ENCODE results near the gene RBM46.

The RBM46 gene

GRCh38 chr4:154740462-154740861 lies 40.6 kb upstream of the RBM46 start:
- no peak for TF ChIP-seq CTCF (conservative IDR thresholded peaks at IDR 0.05; ENCODE audit: low read depth, low read length)
- no peak for DNase-seq (ENCODE audit: low read depth)
- no peak overlapping the region for H3K4me3 ChIP-seq (ENCODE audit: low read length)

GRCh38 chr4:154741131-154741665 lies 39.9 kb upstream of the RBM46 start:
- no peak for TF ChIP-seq CTCF (conservative IDR thresholded peaks at IDR 0.05; ENCODE audit: low read depth, low read length)
- DNase-seq (ENCODE audit: low read depth), result no peak
- no peak overlapping the region for H3K4me3 ChIP-seq (ENCODE audit: low read length)

GRCh38 chr4:154741922-154742850 lies 38.9 kb upstream of the RBM46 start:
- DNase-seq (ENCODE audit: low read depth), result no peak
- TF ChIP-seq CTCF (conservative IDR thresholded peaks at IDR 0.05; ENCODE audit: low read depth, low read length), result no peak
- H3K4me3 ChIP-seq (ENCODE audit: low read length), result peak overlapping the region; percentile 36

DNA sequence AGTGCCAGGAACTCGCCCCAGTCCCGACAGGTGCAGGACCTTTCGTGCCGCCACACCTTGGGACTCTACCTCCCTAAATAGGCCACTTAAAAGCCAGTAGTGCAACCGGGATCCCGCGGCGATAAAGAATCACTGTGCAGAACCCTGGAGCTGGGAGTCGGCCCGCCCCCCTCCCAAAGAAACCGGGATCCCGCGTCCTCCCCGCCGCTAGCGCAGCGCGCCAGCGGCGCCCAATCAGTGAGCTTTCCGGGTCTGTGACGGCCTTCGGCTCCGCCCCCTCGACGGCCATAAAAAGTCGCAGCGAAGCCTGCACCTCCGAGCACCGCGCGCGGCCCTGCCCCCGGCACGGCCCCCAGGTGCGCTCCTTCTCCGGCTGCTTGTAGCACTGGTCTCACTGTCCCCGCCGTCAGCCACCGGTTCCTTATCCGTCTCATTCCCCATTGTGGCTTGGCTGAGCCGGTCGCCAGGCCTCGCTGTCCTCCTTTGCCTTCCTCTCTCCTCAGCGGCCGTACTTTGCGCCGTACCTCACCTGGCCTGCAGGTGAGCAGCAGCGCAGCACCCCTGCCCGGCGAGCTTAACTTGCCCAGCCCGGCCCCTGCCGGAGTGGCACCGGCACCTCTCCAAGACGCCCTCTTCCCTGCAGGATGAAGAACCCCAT lies 37.3 kb upstream of the RBM46 start, which contains the start of gene LRAT:
Gene LRAT (plus strand): TSS at position 318 of the 658 bp plus-strand sequence. CDS start 327 bp downstream, at position 645.
- no peak for DNase-seq (ENCODE audit: low read depth)
- peak within 1 kb of the TSS; percentile 67 for H3K4me3 ChIP-seq (ENCODE audit: low read length)
- peak; percentile 12 for TF ChIP-seq CTCF (conservative IDR thresholded peaks at IDR 0.05; ENCODE audit: low read depth, low read length)

- H3K4me3 ChIP-seq (ENCODE audit: low read length), result peak overlapping the region; percentile 67
- DNase-seq (ENCODE audit: low read depth), result no peak
- no peak for TF ChIP-seq CTCF (conservative IDR thresholded peaks at IDR 0.05; ENCODE audit: low read depth, low read length)
These were observed 36.6 kb upstream of the RBM46 start for GRCh38 chr4:154744341-154744926.

- no peak for DNase-seq (ENCODE audit: low read depth)
- TF ChIP-seq CTCF (conservative IDR thresholded peaks at IDR 0.05; ENCODE audit: low read depth, low read length), result no peak
- H3K4me3 ChIP-seq (ENCODE audit: low read length), result no peak overlapping the region
These were observed 23.4 kb upstream of the RBM46 start for GRCh38 chr4:154757713-154758112.

All from retinal pigment epithelial cell (primary cell).